ENCODE results near the gene GNAL.

DNA sequence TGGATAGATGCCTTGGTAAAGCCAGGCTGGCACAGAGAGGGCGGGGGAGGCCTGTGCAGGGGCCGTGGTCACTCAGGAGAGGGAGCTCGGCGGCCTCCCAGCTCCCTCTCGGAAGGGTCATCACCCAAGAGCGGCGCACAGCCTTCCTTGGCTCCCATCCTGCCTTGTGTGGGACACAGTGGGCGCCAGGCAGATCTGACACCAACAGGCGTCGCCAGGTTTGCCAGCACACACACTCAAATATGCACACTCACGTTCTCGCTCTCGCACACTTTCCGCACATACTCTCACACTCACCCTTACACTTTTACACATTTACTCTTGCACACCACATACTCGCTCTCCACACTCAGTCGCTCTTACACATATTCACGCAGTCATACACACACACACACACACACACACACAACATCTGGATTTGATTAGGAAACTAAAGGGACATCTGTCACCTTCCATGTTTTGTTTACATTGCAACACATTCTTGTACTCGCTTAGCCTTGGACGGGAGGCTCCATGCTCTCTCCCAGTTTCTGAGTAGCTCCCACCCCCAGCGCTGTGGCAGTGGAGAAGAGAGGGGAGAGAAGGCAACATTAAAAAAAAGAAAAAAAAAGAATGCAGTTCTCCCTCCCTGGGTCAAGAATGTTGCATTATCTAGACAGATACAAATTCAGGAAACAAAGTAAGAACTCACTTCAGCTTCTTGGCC is 172.7 kb downstream of the GNAL start:
- TF ChIP-seq, protein P1, sequence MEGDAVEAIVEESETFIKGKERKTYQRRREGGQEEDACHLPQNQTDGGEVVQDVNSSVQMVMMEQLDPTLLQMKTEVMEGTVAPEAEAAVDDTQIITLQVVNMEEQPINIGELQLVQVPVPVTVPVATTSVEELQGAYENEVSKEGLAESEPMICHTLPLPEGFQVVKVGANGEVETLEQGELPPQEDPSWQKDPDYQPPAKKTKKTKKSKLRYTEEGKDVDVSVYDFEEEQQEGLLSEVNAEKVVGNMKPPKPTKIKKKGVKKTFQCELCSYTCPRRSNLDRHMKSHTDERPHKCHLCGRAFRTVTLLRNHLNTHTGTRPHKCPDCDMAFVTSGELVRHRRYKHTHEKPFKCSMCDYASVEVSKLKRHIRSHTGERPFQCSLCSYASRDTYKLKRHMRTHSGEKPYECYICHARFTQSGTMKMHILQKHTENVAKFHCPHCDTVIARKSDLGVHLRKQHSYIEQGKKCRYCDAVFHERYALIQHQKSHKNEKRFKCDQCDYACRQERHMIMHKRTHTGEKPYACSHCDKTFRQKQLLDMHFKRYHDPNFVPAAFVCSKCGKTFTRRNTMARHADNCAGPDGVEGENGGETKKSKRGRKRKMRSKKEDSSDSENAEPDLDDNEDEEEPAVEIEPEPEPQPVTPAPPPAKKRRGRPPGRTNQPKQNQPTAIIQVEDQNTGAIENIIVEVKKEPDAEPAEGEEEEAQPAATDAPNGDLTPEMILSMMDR (IDR thresholded peaks at IDR 0.05; ENCODE audit: low read depth, low read length, missing input control), result no peak
- TF ChIP-seq, protein P2, sequence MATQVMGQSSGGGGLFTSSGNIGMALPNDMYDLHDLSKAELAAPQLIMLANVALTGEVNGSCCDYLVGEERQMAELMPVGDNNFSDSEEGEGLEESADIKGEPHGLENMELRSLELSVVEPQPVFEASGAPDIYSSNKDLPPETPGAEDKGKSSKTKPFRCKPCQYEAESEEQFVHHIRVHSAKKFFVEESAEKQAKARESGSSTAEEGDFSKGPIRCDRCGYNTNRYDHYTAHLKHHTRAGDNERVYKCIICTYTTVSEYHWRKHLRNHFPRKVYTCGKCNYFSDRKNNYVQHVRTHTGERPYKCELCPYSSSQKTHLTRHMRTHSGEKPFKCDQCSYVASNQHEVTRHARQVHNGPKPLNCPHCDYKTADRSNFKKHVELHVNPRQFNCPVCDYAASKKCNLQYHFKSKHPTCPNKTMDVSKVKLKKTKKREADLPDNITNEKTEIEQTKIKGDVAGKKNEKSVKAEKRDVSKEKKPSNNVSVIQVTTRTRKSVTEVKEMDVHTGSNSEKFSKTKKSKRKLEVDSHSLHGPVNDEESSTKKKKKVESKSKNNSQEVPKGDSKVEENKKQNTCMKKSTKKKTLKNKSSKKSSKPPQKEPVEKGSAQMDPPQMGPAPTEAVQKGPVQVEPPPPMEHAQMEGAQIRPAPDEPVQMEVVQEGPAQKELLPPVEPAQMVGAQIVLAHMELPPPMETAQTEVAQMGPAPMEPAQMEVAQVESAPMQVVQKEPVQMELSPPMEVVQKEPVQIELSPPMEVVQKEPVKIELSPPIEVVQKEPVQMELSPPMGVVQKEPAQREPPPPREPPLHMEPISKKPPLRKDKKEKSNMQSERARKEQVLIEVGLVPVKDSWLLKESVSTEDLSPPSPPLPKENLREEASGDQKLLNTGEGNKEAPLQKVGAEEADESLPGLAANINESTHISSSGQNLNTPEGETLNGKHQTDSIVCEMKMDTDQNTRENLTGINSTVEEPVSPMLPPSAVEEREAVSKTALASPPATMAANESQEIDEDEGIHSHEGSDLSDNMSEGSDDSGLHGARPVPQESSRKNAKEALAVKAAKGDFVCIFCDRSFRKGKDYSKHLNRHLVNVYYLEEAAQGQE (IDR thresholded peaks at IDR 0.05), result no peak
- TF ChIP-seq RAD21 (IDR thresholded peaks at IDR 0.05) (no peak), GABPA (IDR thresholded peaks at IDR 0.05 in 1 of 2, conservative IDR thresholded peaks at IDR 0.05 in 1 of 2) (no peak), FOXA1 (IDR thresholded peaks at IDR 0.05) (no peak), TAF1 (conservative IDR thresholded peaks at IDR 0.05) (no peak), YY1 (IDR thresholded peaks at IDR 0.05) (no peak), RXRA (IDR thresholded peaks at IDR 0.05) (no peak), SP1 (IDR thresholded peaks at IDR 0.05) (no peak)
- TF ChIP-seq, protein P3, sequence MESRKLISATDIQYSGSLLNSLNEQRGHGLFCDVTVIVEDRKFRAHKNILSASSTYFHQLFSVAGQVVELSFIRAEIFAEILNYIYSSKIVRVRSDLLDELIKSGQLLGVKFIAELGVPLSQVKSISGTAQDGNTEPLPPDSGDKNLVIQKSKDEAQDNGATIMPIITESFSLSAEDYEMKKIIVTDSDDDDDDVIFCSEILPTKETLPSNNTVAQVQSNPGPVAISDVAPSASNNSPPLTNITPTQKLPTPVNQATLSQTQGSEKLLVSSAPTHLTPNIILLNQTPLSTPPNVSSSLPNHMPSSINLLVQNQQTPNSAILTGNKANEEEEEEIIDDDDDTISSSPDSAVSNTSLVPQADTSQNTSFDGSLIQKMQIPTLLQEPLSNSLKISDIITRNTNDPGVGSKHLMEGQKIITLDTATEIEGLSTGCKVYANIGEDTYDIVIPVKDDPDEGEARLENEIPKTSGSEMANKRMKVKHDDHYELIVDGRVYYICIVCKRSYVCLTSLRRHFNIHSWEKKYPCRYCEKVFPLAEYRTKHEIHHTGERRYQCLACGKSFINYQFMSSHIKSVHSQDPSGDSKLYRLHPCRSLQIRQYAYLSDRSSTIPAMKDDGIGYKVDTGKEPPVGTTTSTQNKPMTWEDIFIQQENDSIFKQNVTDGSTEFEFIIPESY (IDR thresholded peaks at IDR 0.05), result no peak

All from liver (tissue), 3 donors.